B cell (primary cell): Measurements from ENCODE around the gene PIP5KL1. TPM values are rescaled to one million over a fixed set of nuclear protein-coding genes. Genes with fewer than 3 reads are reported as not detected.
A peak's percentile ranks its signal among the peaks of the same experiment; 100 is the strongest.

Source experiments
- ATAC-seq: fragments of 200-7000 bp; cut with Tn5 transposase; one replicate; pipeline ENCODE4 v1.10.0; 2021; ENCODE audit warnings: low read depth, mild to moderate bottlenecking, moderate number of reproducible peaks, moderate library complexity
- CTCF ChIA-PET: fragments of 350-600 bp; sonication (Branson Sonifier 250); formaldehyde crosslinking; loops from one replicate; lab custom pipeline; 2021; ENCODE audit warnings: antibody characterized with exemption, inconsistent platforms; lab: Charles Lee
- POLR2A ChIA-PET: fragments of 350-600 bp; sonication (Branson Sonifier 250); formaldehyde crosslinking; loops from one replicate; lab custom pipeline; 2021; ENCODE audit warnings: antibody characterized with exemption; lab: Charles Lee
- DNase-seq: peaks from one replicate; pipeline ENCODE4 v3.0.0; 2013
- H2AFZ ChIP-seq: 2 replicates; pipeline ENCODE4 v1.6.1; 2012; ENCODE audit warnings: mild to moderate bottlenecking, low read depth, low read length; ENCODE audit not compliant: insufficient read depth, poor library complexity, severe bottlenecking
- H3K27ac ChIP-seq, 2 donors: 1 replicate in 1 of 2; 2 replicates in 1 of 2; pipeline ENCODE4 v1.5.1; 2012 to 2013; ENCODE audit warnings: low read length in 2 of 2, mild to moderate bottlenecking in 2 of 2, moderate library complexity in 1 of 2
- H3K27me3 ChIP-seq, 4 experiments: fragments of 200-600 bp in 1 of 4; sonication (generic) in 1 of 4; replicated peaks in 1 of 4; 1 replicate in 2 of 4; 2 replicates in 2 of 4; pipeline versions ENCODE4 v1.6.1 to v1.7.0; 2013 to 2016; ENCODE audit warnings: low read length in 3 of 4, mild to moderate bottlenecking in 2 of 4, mixed read lengths in 1 of 4, moderate library complexity in 1 of 4; ENCODE audit not compliant: insufficient read depth in 4 of 4, control insufficient read depth in 3 of 4; ENCODE audit errors: control extremely low read depth in 1 of 4
- H3K36me3 ChIP-seq, 2 experiments: replicated peaks in 1 of 2; 1 replicate in 1 of 2; 2 replicates in 1 of 2; pipeline versions ENCODE4 v1.6.1 to v1.7.1; 2013; ENCODE audit warnings: low read length in 1 of 2; ENCODE audit not compliant: insufficient read depth in 2 of 2, control insufficient read depth in 1 of 2; ENCODE audit errors: control extremely low read depth in 1 of 2, extremely low read depth in 1 of 2
- H3K4me1 ChIP-seq, 2 donors: fragments of 200-600 bp in 1 of 2; sonication (generic) in 1 of 2; 1 replicate in 1 of 2; 2 replicates in 1 of 2; pipeline versions ENCODE4 v1.5.1 to v1.6.1; 2013 to 2017; ENCODE audit warnings: low read length in 2 of 2; ENCODE audit not compliant: control insufficient read depth in 2 of 2, insufficient read depth in 2 of 2
- H3K4me2 ChIP-seq: replicated peaks from 2 replicates; pipeline ENCODE3; 2012; ENCODE audit warnings: mild to moderate bottlenecking, low read depth, low read length; ENCODE audit not compliant: poor library complexity, severe bottlenecking
- H3K4me3 ChIP-seq, 5 experiments: fragments of 200-600 bp in 1 of 5; sonication (generic) in 1 of 5; 1 replicate in 3 of 5; 2 replicates in 2 of 5; pipeline versions ENCODE4 v1.5.1 to v1.7.0; 2011 to 2016; ENCODE audit warnings: low read length in 4 of 5, mild to moderate bottlenecking in 4 of 5, low read depth in 2 of 5, control low read depth in 1 of 5, moderate library complexity in 1 of 5; ENCODE audit not compliant: insufficient read depth in 1 of 5; ENCODE audit errors: control extremely low read depth in 1 of 5, extremely low read depth in 1 of 5
- H3K79me2 ChIP-seq: fragments of 200-600 bp; sonication (generic); one replicate; pipeline ENCODE4 v1.6.0; 2016; ENCODE audit warnings: low read length; ENCODE audit not compliant: control insufficient read depth, insufficient read depth
- H3K9ac ChIP-seq: fragments of 200-600 bp; sonication (generic); 2 replicates; pipeline ENCODE4 v1.6.1; 2017; ENCODE audit warnings: mild to moderate bottlenecking, low read length, moderate library complexity
- H3K9me3 ChIP-seq, 3 donors: one replicate each; pipeline versions ENCODE4 v1.6.1 to v1.7.1; 2013; ENCODE audit warnings: low read length in 2 of 3; ENCODE audit not compliant: control insufficient read depth in 2 of 3, insufficient read depth in 1 of 3; ENCODE audit errors: control extremely low read depth in 1 of 3
- H4K20me1 ChIP-seq: 2 replicates; pipeline ENCODE4 v1.6.0; 2012; ENCODE audit warnings: mild to moderate bottlenecking, low read length; ENCODE audit not compliant: insufficient read depth, control insufficient read depth, poor library complexity, severe bottlenecking
- H3K27ac Mint-ChIP-seq: one replicate; pipeline ENCODE4 v1.8.0; 2021; ENCODE audit warnings: mixed read lengths
- H3K27me3 Mint-ChIP-seq: one replicate; pipeline ENCODE4 v1.8.0; 2021; ENCODE audit warnings: mixed read lengths
- H3K4me1 Mint-ChIP-seq: one replicate; pipeline ENCODE4 v1.8.0; 2021; ENCODE audit warnings: mixed read lengths
- H3K4me3 Mint-ChIP-seq: one replicate; pipeline ENCODE4 v1.8.0; 2021; ENCODE audit warnings: mixed read lengths
- H3K9me3 Mint-ChIP-seq: one replicate; pipeline ENCODE4 v1.8.0; 2022; ENCODE audit warnings: mixed read lengths; ENCODE audit not compliant: insufficient read depth
- EZH2 ChIP-seq: IDR thresholded peaks from 2 replicates; pipeline ENCODE4 v1.6.1; 2012; ENCODE audit warnings: borderline replicate concordance, low read depth, mild to moderate bottlenecking, moderate library complexity, low read length; ENCODE audit not compliant: insufficient read depth, poor library complexity, severe bottlenecking
- WGBS: methylation state at CpG from one replicate; pipeline ENCODE4 v1.1.5; 2013; ENCODE audit warnings: missing lambda C conversion rate; ENCODE audit not compliant: insufficient coverage; 5-methylcytosine and 5-hydroxymethylcytosine counted together
- intact Hi-C: fragments of 100-400 bp; cut with micrococcal nuclease; formaldehyde crosslinking; loops from one replicate; pipeline ENCODE4 v1.10.0; 2022
- polyA plus RNA-seq: library from polyadenylated mRNA; depleted of rRNA; stranded (reverse); fragments of >200 nt; gene quantifications from 2 replicates; pipeline ENCODE4 v1.2.3, GENCODE V29; 2012
- total RNA-seq, 2 donors: library from RNA; stranded (reverse); fragments of 120-200 nt in 1 of 2; gene quantifications; 1 replicate in 1 of 2; 2 replicates in 1 of 2; pipeline versions ENCODE4 v1.2.3 to v1.2.4, GENCODE V29; 2013 to 2022
- TF ChIP-seq, protein P1 (sequence below): fragments of 200-600 bp; IDR thresholded peaks from one replicate; pipeline ENCODE4 v1.8.0; 2022; ENCODE audit warnings: antibody characterized with exemption, mild to moderate bottlenecking

Gene PIP5KL1
- total and polyA plus RNA-seq, 2 donors (not counting 1 experiment from before 2014, with no cell fraction given) = 0.75 to 1.4 TPM

DNA sequence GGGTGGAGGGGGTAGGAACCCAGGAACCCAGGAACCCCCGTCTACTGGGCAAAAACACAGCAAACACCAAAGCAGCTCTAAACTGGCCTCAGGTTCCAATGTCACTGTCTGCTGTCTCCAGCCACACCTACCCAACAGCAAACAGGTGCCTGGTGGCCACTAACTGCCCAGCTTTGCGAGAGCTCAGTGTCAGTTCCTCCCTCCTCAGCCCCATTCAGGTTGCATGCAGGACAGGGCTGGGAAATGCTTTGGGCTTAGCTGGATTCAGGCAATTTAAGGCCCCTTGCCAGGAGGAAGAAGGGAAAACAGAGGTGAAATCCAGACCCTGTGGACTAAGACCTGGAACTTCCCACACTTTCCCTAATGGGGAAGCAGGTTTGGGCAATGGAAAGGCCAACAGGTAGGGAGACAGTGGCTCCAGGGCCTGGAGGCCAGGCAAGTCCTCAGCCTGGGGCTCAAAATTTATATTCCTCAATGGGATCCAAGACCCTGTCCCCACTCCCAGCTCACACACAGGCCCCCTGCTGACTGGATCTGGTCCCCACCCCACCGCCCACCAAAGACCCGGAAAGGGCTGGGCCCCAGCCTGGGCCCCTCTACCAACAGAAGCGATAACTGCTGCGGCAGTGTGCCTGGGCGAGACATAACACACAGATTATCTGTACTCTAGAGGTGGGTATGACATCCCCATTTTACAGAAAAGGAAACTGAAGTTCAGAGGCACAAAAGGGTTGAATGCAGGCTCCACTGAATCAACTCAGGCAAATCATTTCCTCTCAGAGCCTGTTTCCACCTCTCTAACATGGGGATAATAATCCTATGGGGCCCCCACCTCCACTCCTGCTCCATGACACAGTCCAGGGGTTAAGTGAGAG lies 46.7 kb upstream of the PIP5KL1 start:
- intact Hi-C loops = loop anchor here (1.0 to 5.0 kb wide), 2 partner anchors 22 to 140 kb away; no protein-coding TSS in a partner anchor
- Histone ChIP-seq H2AFZ (no peak overlapping the region), H3K4me2 (peak overlapping the region; percentile 75), H3K27me3 (no peaks in the 10 kb centered on the region), H3K27ac (peak overlapping the region; percentile 50 to 97), H3K36me3 (peaks cover 0 to 27% of the 10 kb centered on the region in 2 experiments), H4K20me1 (peaks cover 80% of the 10 kb centered on the region), H3K9ac (peak overlapping the region; percentile 78), H3K79me2 (peaks cover 90% of the 10 kb centered on the region), H3K4me3 (peak overlapping the region; percentile 18 to 95 (median 82)), H3K4me1 (peaks cover 76 to 88% of the 10 kb centered on the region in 2 donors), H3K9me3 (no peaks in the 10 kb centered on the region)
- no peak for DNase-seq
- Mint-ChIP-seq H3K9me3 (no peaks in the 10 kb centered on the region), H3K27ac (peak overlapping the region; percentile 82), H3K27me3 (no peaks in the 10 kb centered on the region), H3K4me3 (peak overlapping the region; percentile 86), H3K4me1 (peaks cover 76% of the 10 kb centered on the region)
- 29% methylated on average over 4 of the region's 7 CpGs for WGBS
- CTCF ChIA-PET = interaction anchor here (1.3 to 20.6 kb wide), 6 partner anchors 19 to 140 kb away, joined by 6 to 282 read pairs (median 17); no protein-coding TSS in a partner anchor
- POLR2A ChIA-PET = interaction anchor here (0.7 to 15.3 kb wide), 3 partner anchors 12 to 141 kb away, joined by 7 to 212 read pairs (median 8); no protein-coding TSS in a partner anchor
- ATAC-seq = no peak
- TF ChIP-seq, protein P1, sequence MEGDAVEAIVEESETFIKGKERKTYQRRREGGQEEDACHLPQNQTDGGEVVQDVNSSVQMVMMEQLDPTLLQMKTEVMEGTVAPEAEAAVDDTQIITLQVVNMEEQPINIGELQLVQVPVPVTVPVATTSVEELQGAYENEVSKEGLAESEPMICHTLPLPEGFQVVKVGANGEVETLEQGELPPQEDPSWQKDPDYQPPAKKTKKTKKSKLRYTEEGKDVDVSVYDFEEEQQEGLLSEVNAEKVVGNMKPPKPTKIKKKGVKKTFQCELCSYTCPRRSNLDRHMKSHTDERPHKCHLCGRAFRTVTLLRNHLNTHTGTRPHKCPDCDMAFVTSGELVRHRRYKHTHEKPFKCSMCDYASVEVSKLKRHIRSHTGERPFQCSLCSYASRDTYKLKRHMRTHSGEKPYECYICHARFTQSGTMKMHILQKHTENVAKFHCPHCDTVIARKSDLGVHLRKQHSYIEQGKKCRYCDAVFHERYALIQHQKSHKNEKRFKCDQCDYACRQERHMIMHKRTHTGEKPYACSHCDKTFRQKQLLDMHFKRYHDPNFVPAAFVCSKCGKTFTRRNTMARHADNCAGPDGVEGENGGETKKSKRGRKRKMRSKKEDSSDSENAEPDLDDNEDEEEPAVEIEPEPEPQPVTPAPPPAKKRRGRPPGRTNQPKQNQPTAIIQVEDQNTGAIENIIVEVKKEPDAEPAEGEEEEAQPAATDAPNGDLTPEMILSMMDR = no peak
- no peak for TF ChIP-seq EZH2
